ENCODE measurements around the gene MAPKAPK3.
"Not testable (repeated sequence)": the region's sequence is repeated elsewhere in the genome, so short reads cannot be mapped to it uniquely, and the experiment has no call there.

MAPKAPK3 gene

GRCh38 chr3:50673931-50674330 lies 57.0 kb downstream of the MAPKAPK3 start:
- no peak for TF ChIP-seq GATA1 (IDR thresholded peaks at IDR 0.05; ENCODE audit: low read depth, low read length)
- TF ChIP-seq POLR2A (IDR thresholded peaks at IDR 0.05; ENCODE audit: low read length), result no peak
- DNase-seq, result no peak

- peak; percentile 42 to 53 for DNase-seq
- TF ChIP-seq GATA1 (IDR thresholded peaks at IDR 0.05; ENCODE audit: low read depth, low read length), result no peak
- no peak for TF ChIP-seq POLR2A (IDR thresholded peaks at IDR 0.05; ENCODE audit: low read length)
Observed at GRCh38 chr3:50674349-50675178, 57.6 kb downstream of the MAPKAPK3 start, which contains the start of gene DOCK3. Gene DOCK3 (plus strand): TSS chr3:50674927. CDS start chr3:50675264, 337 bp downstream.

GRCh38 chr3:50675179-50676030 lies 58.5 kb downstream of the MAPKAPK3 start:
- TF ChIP-seq POLR2A (IDR thresholded peaks at IDR 0.05; ENCODE audit: low read length) (no peak), GATA1 (IDR thresholded peaks at IDR 0.05; ENCODE audit: low read depth, low read length) (no peak)
- DNase-seq, result peak in 1 of 2 experiments; percentile 22

- no peak for TF ChIP-seq POLR2A (IDR thresholded peaks at IDR 0.05; ENCODE audit: low read length)
- no peak for TF ChIP-seq GATA1 (IDR thresholded peaks at IDR 0.05; ENCODE audit: low read depth, low read length)
- DNase-seq, result no peak
Observed at GRCh38 chr3:50676031-50676705, 59.2 kb downstream of the MAPKAPK3 start.

- no peak for TF ChIP-seq GATA1 (IDR thresholded peaks at IDR 0.05; ENCODE audit: low read depth, low read length)
- no peak for TF ChIP-seq POLR2A (IDR thresholded peaks at IDR 0.05; ENCODE audit: low read length)
- DNase-seq, result no peak
Observed at GRCh38 chr3:50687127-50687751, 70.3 kb downstream of the MAPKAPK3 start.

- no peak for TF ChIP-seq POLR2A (IDR thresholded peaks at IDR 0.05; ENCODE audit: low read length)
- no peak for TF ChIP-seq GATA1 (IDR thresholded peaks at IDR 0.05; ENCODE audit: low read depth, low read length)
- no peak for DNase-seq
Observed at GRCh38 chr3:50687916-50688315, 71.0 kb downstream of the MAPKAPK3 start.

- DNase-seq, result not testable (repeated sequence)
Observed at GRCh38 chr3:50688602-50689001, 71.7 kb downstream of the MAPKAPK3 start.

- TF ChIP-seq GATA1 (IDR thresholded peaks at IDR 0.05; ENCODE audit: low read depth, low read length) (no peak), POLR2A (IDR thresholded peaks at IDR 0.05; ENCODE audit: low read length) (no peak)
Observed at GRCh38 chr3:50689558-50689957, 72.6 kb downstream of the MAPKAPK3 start.

GRCh38 chr3:50695031-50695430 lies 78.1 kb downstream of the MAPKAPK3 start:
- TF ChIP-seq GATA1 (IDR thresholded peaks at IDR 0.05; ENCODE audit: low read depth, low read length) (no peak), POLR2A (IDR thresholded peaks at IDR 0.05; ENCODE audit: low read length) (no peak)
- DNase-seq, result no peak

More at GRCh38 chr3:50689558-50689957, 72.6 kb downstream of the MAPKAPK3 start:
- DNase-seq, result no peak

GRCh38 chr3:50696276-50696675 lies 79.3 kb downstream of the MAPKAPK3 start:
- TF ChIP-seq GATA1 (IDR thresholded peaks at IDR 0.05; ENCODE audit: low read depth, low read length) (no peak), POLR2A (IDR thresholded peaks at IDR 0.05; ENCODE audit: low read length) (no peak)
- DNase-seq, result no peak

- TF ChIP-seq GATA1 (IDR thresholded peaks at IDR 0.05; ENCODE audit: low read depth, low read length) (no peak), POLR2A (IDR thresholded peaks at IDR 0.05; ENCODE audit: low read length) (no peak)
- no peak for DNase-seq
Observed at GRCh38 chr3:50698269-50698668, 81.3 kb downstream of the MAPKAPK3 start.
